Measurements from ENCODE around the gene CDH22.

The CDH22 gene

DNA sequence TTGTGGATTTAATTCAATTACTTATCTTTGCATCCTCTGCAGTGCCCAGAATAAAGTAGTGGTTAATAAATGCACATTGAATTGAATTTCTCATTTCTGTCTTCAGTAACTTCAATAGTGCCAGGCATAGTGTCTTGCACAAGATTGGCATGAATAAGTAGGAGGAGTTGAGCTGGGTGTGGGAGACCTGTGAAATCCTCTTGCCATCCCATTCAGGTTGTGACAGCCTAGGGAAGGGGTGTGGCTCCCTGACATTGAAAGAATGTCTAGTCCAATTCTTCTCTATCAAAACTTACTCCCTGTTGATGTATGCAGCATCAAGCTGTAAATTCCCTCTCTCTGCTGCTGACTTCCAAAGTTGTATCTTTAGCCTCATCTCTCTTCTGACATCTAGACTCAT, 73.2 kb downstream of the CDH22 start:
- no peak for DNase-seq

DNA sequence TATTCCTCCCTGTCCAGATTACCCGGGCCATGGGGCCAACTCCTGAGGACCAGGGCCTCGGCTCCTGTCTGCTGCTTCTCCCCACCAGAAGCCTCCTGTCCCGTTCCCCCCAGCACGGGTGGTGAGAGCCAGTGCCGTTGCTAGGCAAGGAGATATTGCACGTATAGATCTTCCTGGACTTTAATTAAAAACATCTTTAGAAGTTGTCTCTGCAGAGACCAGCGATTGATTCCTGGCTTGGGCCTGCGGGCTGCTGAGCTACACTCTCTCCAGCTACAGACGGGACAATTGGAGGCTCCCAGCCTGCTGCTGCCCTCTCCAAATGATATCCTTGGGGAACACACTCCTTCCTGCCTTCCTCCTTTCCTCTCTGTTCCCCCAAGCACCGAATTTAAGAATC, 74.6 kb downstream of the CDH22 start:
- DNase-seq, result no peak

DNA sequence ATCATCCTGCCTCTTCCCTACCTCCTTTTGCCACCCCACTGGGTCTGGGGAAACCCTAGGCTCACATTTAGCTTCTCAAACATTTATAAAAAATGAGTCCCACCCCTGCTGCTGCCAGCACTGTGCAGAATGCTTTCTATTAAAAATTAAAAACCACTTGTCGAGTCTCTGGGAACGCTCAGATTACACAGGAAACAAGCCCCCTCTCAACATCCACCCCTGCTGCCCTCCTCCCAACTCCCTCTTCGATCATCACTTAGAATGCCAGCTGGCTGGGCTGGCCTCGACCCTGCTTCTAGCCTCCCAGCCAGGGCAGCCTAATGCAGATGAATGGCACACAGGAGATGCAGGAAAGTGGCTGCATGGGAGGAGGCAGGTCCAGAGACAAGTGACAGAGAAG, 75.8 kb downstream of the CDH22 start:
- DNase-seq, result no peak

DNA sequence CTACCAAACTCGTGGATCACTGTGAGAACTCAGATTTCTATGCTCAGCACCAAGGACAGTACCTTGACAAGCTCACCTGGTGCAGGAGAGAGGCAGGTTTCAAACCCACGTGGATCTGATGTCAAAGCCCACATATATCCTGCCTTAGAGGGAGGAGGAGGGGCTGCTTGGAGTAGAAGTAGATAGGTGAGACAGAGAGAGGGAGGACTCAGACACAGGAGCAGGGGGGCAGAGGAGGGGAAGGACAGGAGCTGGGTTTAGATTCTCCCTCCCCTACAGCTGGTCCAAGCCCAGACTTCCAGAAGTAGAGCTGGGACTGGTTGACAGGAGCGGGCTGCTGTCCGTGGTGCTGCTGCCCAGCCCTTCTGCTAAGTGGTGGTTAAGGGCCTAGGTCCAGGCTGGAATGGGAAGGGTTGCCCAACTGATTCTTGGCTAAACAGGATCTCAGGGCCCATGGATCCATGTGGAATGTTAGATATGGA, 77.5 kb downstream of the CDH22 start:
- no peak for DNase-seq

DNA sequence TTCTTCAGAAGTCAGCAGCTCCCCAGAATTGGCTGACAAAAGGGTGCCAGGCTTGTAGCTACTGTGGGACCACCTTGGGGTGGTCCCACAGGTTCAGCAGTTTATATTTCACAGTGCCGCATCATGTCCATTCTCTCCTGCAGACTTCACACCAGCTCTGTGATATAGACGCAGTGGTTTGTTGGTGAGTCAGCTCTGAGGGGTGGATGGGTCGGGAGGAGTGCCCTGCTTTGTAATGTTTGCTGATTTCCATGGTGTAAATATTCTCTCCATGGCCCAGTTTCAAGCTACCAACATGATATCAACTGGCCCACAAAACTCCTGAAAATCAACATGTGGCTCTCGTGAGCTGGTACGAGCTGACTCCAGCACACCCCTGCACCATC, 78.2 kb downstream of the CDH22 start:
- no peak for DNase-seq

DNA sequence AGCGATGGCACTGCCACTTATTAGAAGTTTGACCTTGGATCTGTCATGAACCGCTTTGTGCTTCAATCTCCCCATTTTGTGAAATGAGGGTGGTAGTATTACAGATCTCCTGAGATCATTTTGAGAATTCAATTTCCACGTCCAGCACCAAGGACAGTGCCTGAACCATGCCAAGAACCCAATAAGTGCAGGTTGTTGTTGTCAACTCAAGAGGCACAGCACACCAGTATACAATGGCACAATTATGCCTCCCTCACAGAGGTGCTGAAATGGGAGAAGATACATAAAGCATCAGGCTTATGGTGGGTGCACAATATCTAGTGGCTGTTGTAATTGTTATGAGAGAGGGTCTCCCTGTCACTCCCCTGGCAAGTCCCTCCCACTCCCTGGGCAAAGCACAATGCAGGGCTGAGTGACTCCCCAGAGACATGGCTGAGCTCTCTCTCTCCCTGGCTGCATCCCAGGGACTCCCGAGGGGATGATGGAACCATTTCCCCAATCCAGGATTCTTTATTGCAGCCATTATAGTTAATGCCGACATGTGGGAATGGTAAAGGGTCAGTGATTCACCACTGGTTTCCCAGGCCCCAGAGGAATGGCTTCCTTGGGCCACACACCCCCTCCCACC, 78.7 kb downstream of the CDH22 start:
- no peak for DNase-seq

DNA sequence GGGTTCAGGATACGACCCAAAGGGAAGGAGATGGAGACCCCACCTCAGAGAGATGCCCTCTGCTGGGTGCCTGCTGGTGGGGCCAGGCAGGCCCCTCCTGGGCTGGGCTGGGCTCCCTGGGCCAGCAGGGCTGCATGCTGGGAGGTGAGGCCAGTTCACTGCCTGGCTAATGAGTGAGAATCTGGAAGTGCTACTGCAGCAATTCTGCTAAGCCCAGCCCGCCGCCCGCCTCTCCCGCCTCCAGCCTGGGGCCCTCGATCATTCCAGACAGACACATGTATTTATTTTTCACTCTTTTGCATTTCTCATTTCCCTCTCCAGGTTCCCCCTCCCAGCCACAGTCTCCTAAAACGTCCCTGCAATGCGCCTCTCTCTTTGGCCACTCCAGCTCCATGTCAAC, 79.6 kb downstream of the CDH22 start:
- DNase-seq, result peak; percentile 40

DNA sequence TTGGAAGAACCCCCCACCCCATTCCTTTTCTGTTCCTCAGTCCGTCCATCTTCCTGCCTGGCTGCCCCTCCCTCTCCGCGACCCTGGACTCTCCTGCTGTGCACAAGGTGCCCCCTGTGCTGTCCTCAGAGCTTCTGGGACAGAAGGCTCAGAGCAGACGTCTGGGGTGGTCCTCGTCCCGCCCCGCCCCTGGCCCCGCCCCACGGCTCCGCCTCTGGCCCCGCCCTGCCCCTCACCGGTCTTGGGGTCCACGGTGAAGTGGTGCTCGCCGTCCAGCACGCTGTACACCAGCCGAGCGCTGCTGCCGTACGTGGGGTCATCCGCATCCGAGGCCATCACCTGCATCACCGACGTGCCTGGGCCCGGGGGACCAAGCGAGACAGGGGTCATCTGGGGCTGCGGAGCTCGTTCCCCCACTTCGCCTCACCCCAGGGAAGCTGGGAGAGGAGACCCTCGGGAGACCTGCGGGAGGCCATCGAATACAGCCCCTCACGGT, 81.0 kb downstream of the CDH22 start:
- no peak for DNase-seq

DNA sequence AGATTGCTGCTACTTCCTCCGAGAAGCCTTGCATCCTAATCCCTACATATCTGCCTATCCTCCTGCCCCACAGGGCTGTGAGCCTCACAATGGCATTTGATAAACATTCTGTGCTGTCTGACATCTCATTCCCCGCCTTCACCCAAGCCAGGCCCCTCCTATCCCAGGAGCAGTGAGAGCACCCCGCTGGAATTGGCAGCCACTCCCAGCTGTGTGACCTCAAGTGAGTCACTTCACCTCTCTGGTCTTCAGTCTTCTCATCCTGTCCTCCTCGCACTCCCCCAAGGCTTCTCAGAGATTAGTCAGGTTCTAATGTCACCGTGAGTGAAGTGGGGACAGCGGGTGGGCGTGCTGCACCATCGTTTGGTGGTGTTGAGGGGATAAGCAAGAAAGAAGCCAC, 81.7 kb downstream of the CDH22 start:
- no peak for DNase-seq

DNA sequence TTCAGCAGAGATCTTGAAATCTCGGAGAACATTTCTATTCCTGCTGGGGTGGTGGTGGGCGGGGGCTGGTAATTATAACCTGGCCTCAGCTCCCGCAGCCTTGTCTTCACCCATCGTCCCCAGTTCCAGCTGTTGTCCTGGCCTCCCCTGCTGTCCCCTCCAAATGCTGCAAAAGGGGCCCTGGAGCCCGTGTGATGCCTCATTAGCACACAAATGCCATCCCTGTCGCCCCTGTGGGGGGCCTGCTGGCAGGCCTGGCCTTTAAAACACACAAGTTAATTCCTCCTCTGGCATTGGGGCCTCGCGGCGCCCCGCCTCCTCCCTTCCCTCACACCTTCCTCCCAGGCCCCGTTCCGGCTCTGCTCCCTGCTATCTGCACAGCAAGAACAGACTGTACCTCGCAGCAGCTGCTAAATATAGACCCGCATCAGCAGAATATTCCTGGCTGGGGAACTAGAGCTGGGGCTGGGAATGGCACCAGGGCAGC, 85.7 kb downstream of the CDH22 start:
- no peak for DNase-seq

DNA sequence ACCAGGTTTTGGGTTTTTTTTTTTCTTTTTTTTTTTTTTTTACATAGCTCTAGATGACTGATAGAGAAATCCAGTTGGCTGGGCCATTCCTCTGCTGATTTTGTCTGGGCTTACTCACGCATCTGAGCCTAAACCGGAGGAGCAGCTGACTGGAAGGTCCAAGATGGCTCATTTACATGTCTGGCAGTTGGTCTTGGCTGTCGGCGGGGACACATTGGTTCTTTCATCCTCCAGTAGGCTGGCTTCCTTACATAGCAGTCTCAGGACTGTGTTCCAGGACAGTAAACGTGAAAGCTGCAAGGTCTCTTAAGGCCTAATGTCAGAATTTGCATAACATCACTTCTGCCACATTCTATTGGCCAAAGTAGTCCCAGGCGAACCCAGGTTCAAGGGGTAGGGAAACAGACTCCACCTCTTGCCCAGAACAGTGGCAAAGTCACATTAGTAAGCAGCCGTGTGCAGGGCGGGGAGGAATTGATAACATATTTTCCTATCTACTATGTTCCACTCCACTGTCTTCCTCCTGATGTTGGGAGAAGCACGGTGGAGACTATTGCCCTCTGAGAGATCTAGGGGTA, 87.0 kb downstream of the CDH22 start:
- DNase-seq, result peak; percentile 89

DNA sequence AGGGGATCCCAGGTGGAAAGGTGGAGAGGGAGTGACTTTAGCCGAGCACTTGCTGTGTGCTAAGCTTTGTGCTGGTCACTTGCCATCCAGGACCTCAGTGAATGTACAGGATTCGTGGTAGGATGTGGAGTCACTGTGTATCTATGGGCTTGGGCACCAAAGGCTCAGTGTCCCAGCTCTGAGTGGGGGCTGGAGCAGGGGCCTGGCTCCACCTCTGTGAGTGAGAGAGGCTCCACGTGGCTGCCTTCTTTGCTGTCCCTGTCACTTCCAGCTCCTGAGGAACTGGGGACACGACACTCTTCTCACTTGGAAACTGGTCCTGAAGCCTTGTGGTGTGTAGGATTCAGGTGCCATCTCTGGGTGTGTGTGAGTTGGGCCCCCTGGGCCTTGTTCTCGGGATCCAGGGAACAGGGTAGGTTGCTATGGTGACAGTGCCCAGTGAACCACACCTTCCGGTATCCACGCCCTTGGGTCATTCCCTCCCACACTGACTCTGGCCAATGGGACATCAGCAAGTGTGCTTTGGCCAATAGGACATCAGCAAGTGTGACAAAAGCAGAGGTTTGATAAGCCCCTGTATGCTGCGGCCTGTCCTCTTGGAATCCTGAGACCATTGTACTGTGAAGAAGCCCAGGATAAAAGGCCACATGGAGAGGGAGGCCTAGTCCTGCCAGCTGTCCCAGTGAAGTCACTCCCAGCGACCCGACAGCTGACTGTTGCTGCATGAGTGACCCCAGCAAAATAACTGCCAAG, 87.7 kb downstream of the CDH22 start:
- peak; percentile 95 for DNase-seq

DNA sequence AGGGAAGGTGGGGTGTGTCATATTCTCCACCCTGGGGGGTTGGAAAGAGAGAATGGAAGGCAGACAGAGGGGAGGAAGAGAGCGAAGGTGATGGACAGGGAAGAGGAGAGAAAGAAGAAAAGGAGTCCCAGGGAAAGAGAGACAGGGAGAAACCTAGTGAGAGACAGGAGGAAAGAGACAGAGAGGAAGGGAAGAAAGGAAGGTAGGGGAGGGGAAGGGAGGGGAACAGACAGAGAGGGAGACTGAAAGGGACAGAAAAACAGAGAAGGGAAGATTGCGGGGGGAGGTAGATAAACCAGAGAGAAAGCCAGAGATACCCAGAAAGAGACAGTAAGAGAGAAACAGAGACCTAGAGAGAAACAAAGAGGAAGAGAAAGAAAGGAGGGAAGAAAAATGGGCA, 88.4 kb downstream of the CDH22 start:
- DNase-seq, result no peak

DNA sequence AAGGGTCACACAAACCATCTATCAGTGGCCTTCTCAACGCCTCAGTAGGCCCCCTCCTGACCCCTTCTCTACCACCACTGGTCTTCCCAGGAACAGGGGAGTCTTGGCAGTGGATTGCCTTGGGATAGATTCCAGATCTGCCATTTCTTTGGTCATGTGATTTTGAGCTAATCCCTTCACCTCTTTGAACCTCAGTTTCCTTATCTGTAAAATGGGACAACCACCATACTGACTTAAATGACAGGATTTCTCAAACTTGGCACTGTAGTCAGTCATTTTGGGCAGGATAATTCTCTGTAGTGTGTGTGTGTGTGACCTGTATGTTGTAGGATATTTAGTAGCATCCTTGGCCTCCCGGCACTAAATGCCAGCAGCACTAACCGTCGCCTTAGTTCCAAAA, 89.1 kb downstream of the CDH22 start:
- no peak for DNase-seq

DNA sequence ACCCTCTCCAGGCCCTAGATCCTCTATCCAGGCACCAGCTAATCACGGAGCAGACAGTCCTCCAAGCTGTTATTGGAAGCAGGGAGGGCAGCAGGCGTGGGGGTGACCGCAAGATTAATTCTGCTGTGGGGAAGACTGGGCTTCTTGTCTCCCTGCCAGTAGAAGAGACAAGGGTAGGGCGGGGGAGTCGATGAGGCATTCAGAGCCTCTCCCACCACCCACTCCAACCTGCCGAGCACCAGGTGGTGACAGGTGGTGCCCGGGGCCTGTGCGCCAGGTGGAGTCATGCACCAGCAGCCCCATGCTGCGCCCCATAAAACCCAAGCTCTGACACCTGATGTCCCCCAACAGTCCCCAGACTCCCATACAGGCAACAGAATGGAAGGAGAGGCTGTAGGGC, 89.6 kb downstream of the CDH22 start:
- DNase-seq, result peak; percentile 38

DNA sequence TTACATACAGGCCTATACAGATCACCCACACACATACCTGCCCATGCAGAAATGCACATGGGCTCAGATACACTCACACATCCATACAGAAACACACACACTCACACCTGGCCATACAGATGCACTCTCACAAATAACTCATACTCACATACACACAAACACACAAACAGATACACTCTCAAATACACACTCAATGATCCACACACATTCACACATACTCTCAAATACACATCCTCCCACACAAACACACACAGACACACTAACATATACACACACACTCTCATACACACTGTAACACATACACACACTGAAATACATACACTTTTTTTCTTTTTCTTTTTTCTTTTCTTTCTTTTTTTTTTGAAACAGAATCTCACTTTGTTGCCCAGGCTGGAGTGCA, 90.7 kb downstream of the CDH22 start:
- DNase-seq, result no peak

DNA sequence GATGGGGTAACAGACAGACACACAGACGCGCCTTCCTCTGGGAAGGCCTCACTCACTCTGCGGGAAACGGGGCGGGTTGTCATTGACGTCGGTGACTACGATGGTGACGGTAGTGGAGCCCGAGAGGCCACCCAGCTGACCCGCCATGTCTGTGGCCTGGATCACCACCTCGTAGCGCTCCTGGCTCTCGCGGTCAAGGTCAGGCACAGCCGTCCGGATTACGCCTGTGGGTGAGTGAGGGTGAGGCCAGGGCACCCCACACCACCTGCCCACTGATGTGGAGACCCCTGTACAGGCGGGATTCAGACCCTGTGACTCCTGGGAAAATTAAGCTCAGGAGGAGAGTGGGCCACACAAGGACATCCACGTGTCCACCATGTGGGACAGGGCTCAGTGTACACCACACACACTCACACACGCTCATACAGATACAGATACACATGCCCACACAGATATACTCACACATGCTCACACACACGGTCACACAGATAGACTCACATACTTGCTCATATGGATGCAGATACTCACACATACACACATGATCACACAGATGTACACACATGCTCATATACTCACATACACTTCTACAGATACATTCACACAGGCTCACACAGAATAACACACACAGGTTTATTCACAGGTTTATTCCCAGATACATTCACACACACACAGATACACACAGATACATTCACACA, 91.4 kb downstream of the CDH22 start:
- DNase-seq, result no peak

DNA sequence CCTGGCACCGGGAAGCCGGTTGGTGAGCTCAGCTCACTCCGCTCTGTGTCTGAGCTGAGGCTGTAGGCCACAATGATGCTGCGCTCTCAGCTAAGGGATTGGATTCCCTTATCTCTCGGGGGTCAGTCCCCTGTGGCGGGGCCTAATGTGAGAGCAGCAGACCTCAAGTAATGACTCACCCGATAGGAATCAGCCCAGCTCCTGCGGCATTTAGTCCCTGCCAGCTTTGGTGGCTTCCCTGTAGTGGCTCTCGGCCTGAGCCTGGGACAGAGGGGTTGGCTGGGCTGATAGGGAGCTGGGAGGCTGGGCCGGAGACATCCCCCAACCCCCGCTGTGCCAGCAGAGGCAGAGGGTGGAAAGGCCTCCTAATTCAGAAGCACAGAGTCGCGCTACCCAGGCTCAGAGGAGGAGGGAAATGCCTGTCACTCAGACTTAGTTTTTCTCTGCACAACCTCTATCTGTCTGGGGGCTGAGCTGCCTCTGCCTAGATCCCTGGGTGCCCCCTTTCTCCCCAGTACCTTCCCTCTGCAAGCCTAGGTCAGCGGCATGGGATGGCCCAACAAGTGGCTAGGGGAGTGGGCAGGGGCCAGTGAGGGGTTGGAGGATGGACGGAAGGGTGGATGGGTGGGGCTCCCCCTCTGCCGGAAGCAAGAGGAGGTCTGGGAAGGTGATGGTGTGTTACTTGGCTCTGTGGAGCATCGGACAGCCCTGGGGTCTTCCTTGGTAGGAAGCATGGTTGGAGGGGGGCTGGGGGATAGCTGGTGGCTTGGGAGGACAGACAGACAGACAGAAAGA, 92.2 kb downstream of the CDH22 start:
- DNase-seq, result no peak

DNA sequence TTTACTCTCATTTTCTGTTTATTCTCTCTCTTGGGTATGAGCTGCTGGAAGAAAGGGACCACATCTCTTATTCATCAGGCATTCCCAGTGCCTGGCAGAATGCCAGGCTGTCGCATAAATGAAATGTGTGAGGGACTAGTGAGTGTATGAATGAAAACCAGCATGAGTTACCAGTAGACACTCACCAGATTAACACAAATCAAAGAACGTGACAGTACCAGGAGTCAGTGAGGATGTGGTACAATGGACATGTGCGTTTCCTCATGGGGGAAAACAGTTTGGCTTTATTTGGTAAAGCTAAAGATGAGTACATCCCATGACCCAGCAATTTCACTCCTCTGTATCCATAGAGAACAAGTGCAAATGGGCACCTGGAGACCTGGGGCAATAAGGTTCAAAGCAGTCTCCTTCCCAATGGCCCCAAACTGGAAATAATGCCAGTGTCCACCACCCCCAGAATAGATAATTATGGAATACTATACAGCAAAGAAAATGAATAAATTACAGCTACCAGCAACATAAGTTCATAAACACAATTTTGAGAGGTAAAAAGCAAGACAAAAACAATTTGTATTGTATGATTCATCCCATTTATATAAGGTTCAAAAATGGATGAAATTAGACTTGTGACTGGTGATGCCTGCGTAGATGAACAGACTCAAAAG, 93.3 kb downstream of the CDH22 start:
- DNase-seq, result no peak

DNA sequence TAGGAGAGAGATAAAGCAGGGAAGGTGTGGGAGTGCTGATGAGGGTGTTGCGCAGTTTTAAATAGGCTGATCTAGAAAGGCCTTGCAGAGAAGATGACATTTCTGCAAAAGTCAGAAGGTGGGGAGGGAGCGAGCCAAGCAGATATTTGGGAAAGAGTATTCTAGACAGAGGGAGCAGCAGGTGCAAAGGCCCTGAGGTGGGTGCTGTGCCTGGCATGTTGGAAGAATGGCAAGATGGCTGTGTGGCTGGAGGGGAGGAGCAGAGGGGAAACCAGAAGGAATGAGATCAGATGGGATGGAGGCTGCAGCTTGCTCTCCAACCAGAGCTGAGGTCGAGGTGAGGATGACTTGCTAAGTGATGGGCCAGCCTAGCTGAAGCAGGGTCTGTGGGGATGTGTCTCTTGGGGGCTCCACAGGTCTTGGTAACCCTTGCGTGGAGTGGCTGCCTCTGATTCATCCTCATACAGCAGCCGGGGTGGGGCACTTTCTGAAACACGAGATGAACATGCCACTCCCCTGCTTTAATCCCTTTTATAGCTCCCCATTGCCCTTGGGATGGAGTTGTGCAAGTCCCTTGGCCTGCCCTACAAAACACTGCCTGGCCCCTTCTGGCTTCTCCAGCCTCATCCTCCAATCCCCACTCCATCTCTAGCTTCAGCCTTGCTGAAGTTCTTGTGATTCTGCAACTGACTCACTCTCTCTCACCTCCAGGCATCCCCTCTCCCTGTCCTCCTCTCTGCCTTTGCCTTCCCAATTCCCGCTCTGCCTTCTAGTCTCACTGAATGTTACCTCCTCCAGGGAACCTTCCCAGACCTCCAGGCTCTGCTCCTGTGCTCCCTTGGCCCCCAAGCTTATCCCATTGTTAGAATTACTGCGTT, 94.1 kb downstream of the CDH22 start:
- no peak for DNase-seq

DNA sequence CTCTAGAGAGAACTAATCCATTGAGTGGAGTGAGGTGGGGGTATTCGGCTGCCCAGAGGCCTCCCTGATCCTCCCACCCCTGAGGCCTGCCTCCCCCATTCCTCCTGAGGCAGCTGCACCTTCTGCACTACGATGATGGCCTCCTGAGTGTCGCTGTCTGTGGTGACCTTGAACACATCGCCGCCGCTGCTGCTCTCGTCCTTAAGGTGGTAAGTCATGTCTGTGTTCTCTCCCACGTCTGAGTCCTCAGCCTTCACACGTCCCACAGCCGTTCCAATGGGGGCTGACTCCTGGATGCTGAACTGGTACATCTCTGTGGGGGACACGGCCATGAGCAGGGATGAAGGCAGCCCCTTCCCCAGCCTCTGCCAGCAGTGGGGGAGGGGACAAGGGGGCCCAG, 95.4 kb downstream of the CDH22 start:
- no peak for DNase-seq
